Left ventricle myocardium inferior (tissue), 1 donor: ENCODE data around the gene ATRX. TPM values are rescaled to one million over a fixed set of nuclear protein-coding genes. Genes with fewer than 3 reads are reported as not detected.
"Not testable (repeated sequence)": the region's sequence is repeated elsewhere in the genome, so short reads cannot be mapped to it uniquely, and the experiment has no call there.

ENCODE experiments used
- DNase-seq: peaks from one replicate; pipeline ENCODE4 v3.0.0-alpha.2; 2020
- H3K27ac ChIP-seq: fragments of 200-600 bp; replicated peaks from 2 replicates; pipeline ENCODE4 v1.8.0; 2021
- H3K27me3 ChIP-seq: fragments of 200-600 bp; 2 replicates; pipeline ENCODE4 v1.8.0; 2021; ENCODE audit warnings: low read depth
- H3K36me3 ChIP-seq: fragments of 200-600 bp; 2 replicates; pipeline ENCODE4 v1.8.0; 2021
- H3K4me1 ChIP-seq: fragments of 200-600 bp; 2 replicates; pipeline ENCODE4 v1.8.0; 2021
- H3K4me3 ChIP-seq: fragments of 200-600 bp; 2 replicates; pipeline ENCODE4 v1.8.0; 2021; ENCODE audit warnings: mild to moderate bottlenecking, moderate library complexity
- H3K9me3 ChIP-seq: fragments of 200-600 bp; replicated peaks from 2 replicates; pipeline ENCODE4 v1.8.0; 2021
- CTCF ChIP-seq: fragments of 200-600 bp; IDR thresholded peaks from 2 replicates; pipeline ENCODE4 v1.8.0; 2021; ENCODE audit warnings: antibody characterized with exemption, mild to moderate bottlenecking, borderline replicate concordance
- intact Hi-C: fragments of 100-400 bp; cut with micrococcal nuclease; formaldehyde crosslinking; loops from one replicate; pipeline ENCODE4 v1.11.0; 2022
- total RNA-seq: library from RNA; stranded (reverse); fragmentation: NEBNext Ultra II Directional; extraction: Animal tissue kit (Norgen Biotek cat#: 25700); gene quantifications from one replicate; pipeline ENCODE4 v1.2.1, GENCODE V29; 2021
- donor health status: DM: no; HTN: yes; CAD: no; lungs with severe emphysema.

The ATRX gene
- total RNA-seq, 1 donor from 2014 or later = 82.2 TPM

GRCh38 chrX:77561372-77561771 lies 224.6 kb downstream of the ATRX start:
- Histone ChIP-seq H3K9me3 (peaks cover 2% of the 10 kb centered on the region), H3K36me3 (peaks cover 3% of the 10 kb centered on the region), H3K27me3 (no peaks in the 10 kb centered on the region), H3K4me3 (no peak overlapping the region), H3K27ac (no peak overlapping the region), H3K4me1 (no peaks in the 10 kb centered on the region)
- intact Hi-C loops = no loop called here
- no peak for DNase-seq
- no peak for TF ChIP-seq CTCF

- Histone ChIP-seq H3K9me3 (peaks cover 2% of the 10 kb centered on the region), H3K4me3 (no peak overlapping the region), H3K36me3 (no peaks in the 10 kb centered on the region), H3K4me1 (no peaks in the 10 kb centered on the region), H3K27ac (no peak overlapping the region), H3K27me3 (no peaks in the 10 kb centered on the region)
- no peak for DNase-seq
- intact Hi-C loops = no loop called here
- TF ChIP-seq CTCF = no peak
Measured at GRCh38 chrX:77556276-77556675, 229.7 kb downstream of the ATRX start.

GRCh38 chrX:77548751-77549150 lies 237.3 kb downstream of the ATRX start:
- Histone ChIP-seq H3K27me3 (no peaks in the 10 kb centered on the region), H3K27ac (no peak overlapping the region), H3K4me1 (no peaks in the 10 kb centered on the region), H3K9me3 (peaks cover 5% of the 10 kb centered on the region), H3K4me3 (no peak overlapping the region), H3K36me3 (no peaks in the 10 kb centered on the region)
- no peak for TF ChIP-seq CTCF
- intact Hi-C loops = no loop called here
- no peak for DNase-seq

- intact Hi-C loops, DNase-seq: not testable (repeated sequence)
- peaks cover 14% of the 10 kb centered on the region for H3K9me3 ChIP-seq
Measured at GRCh38 chrX:77539778-77540177, 246.2 kb downstream of the ATRX start.

GRCh38 chrX:77531261-77531660 lies 254.8 kb downstream of the ATRX start:
- H3K4me1 ChIP-seq, H3K4me3 ChIP-seq, H3K27ac ChIP-seq, intact Hi-C loops, H3K27me3 ChIP-seq, DNase-seq, H3K36me3 ChIP-seq: not testable (repeated sequence)
- peaks cover 14% of the 10 kb centered on the region for H3K9me3 ChIP-seq

More at GRCh38 chrX:77539778-77540177, 246.2 kb downstream of the ATRX start:
- not testable (repeated sequence) for H3K4me1 ChIP-seq, H3K4me3 ChIP-seq, H3K27ac ChIP-seq, H3K36me3 ChIP-seq, H3K27me3 ChIP-seq

- no peak overlapping the region for H3K27ac ChIP-seq
- no peak for TF ChIP-seq CTCF
- H3K9me3 ChIP-seq = peaks cover 14% of the 10 kb centered on the region
- H3K27me3 ChIP-seq = no peaks in the 10 kb centered on the region
- peaks cover 6% of the 10 kb centered on the region for H3K4me1 ChIP-seq
- intact Hi-C loops = no loop called here
- no peak overlapping the region for H3K4me3 ChIP-seq
- DNase-seq = no peak
- no peaks in the 10 kb centered on the region for H3K36me3 ChIP-seq
Measured at GRCh38 chrX:77528034-77528433, 258.0 kb downstream of the ATRX start.
